SK-N-SH (cell line): ENCODE data around the gene CRYGD. TPM values are rescaled to one million over a fixed set of nuclear protein-coding genes. Genes with fewer than 3 reads are reported as not detected.

ENCODE experiments used
- CTCF ChIA-PET: fragments of 300-600, 350-600 bp; formaldehyde crosslinking; extraction: SDS; loops from one replicate; lab custom pipeline; 2021; lab: Yijun Ruan, JAX
- POLR2A ChIA-PET: fragments of 350-600 bp; sonication (Branson Sonifier 250); formaldehyde crosslinking; extraction: SDS; loops from one replicate; lab custom pipeline; 2020; ENCODE audit warnings: antibody characterized with exemption, inconsistent platforms; lab: Yijun Ruan, JAX
- DNase-seq: peaks from one replicate; pipeline ENCODE4 v3.0.0; 2012
- H2AFZ ChIP-seq: fragments of 200-600 bp; sonication (generic); 2 replicates; pipeline ENCODE4 v1.8.1; 2016; ENCODE audit warnings: antibody characterized with exemption, mild to moderate bottlenecking, low read depth
- H3F3A ChIP-seq: fragments of 200-600 bp; sonication (generic); replicated peaks from 2 replicates; pipeline ENCODE3; 2016; ENCODE audit warnings: antibody characterized with exemption, mild to moderate bottlenecking; ENCODE audit not compliant: insufficient read depth
- H3K27ac ChIP-seq, 2 experiments: fragments of 200-500 bp in 1 of 2; fragments of 200-600 bp in 1 of 2; sonication (Bioruptor generic) in 1 of 2; sonication (generic), shearing (Covaris generic) in 1 of 2; 2 replicates each; pipeline versions ENCODE4 v1.5.1 to v1.6.1; 2014 to 2016; ENCODE audit warnings: low read depth in 2 of 2, inconsistent platforms in 1 of 2, low read length in 1 of 2, mild to moderate bottlenecking in 1 of 2, mixed read lengths in 1 of 2
- H3K27me3 ChIP-seq: fragments of 200-600 bp; sonication (generic), shearing (Covaris generic); 2 replicates; pipeline ENCODE4 v1.6.1; 2016; ENCODE audit warnings: mixed run types; ENCODE audit not compliant: insufficient read depth
- H3K36me3 ChIP-seq, 2 experiments: fragments of 200-500 bp in 1 of 2; fragments of 200-600 bp in 1 of 2; sonication (Bioruptor generic) in 1 of 2; sonication (generic) in 1 of 2; replicated peaks in 1 of 2; 2 replicates each; pipeline versions ENCODE3 to v1.5.1; 2014 to 2016; ENCODE audit warnings: low read length in 1 of 2, mild to moderate bottlenecking in 1 of 2; ENCODE audit not compliant: insufficient read depth in 2 of 2, control insufficient read depth in 1 of 2
- H3K4me1 ChIP-seq, 2 experiments: fragments of 200-500 bp in 1 of 2; fragments of 200-600 bp in 1 of 2; sonication (Bioruptor generic) in 1 of 2; sonication (generic), shearing (Covaris generic) in 1 of 2; 2 replicates each; pipeline versions ENCODE4 v1.5.1 to v1.6.1; 2014 to 2016; ENCODE audit warnings: low read depth in 1 of 2, low read length in 1 of 2, mixed run types in 1 of 2; ENCODE audit not compliant: insufficient read depth in 2 of 2, control insufficient read depth in 1 of 2
- H3K4me2 ChIP-seq: fragments of 200-600 bp; sonication (generic), shearing (Covaris generic); 2 replicates; pipeline ENCODE4 v1.6.1; 2017; ENCODE audit warnings: mixed run types
- H3K4me3 ChIP-seq, 2 experiments: fragments of 200-500 bp in 1 of 2; fragments of 200-600 bp in 1 of 2; sonication (Bioruptor generic) in 1 of 2; sonication (generic), shearing (Covaris generic) in 1 of 2; 2 replicates each; pipeline versions ENCODE4 v1.5.1 to v1.8.1; 2014 to 2016; ENCODE audit warnings: low read depth in 2 of 2, inconsistent platforms in 1 of 2, low read length in 1 of 2, mild to moderate bottlenecking in 1 of 2, mixed read lengths in 1 of 2, moderate library complexity in 1 of 2
- H3K79me2 ChIP-seq: fragments of 200-600 bp; sonication (generic); 2 replicates; pipeline ENCODE4 v1.8.1; 2017; ENCODE audit warnings: mild to moderate bottlenecking; ENCODE audit not compliant: insufficient read depth
- H3K9ac ChIP-seq: fragments of 200-600 bp; sonication (generic); 2 replicates; pipeline ENCODE4 v1.6.1; 2017; ENCODE audit warnings: mixed run types
- H3K9me2 ChIP-seq: fragments of 200-600 bp; sonication (generic); 2 replicates; pipeline ENCODE4 v1.6.1; 2017; ENCODE audit warnings: mixed run types
- H3K9me3 ChIP-seq: fragments of 200-600 bp; sonication (generic); 2 replicates; pipeline ENCODE4 v1.6.1; 2017; ENCODE audit warnings: mixed run types, mild to moderate bottlenecking, moderate library complexity
- H4K20me1 ChIP-seq: fragments of 200-600 bp; sonication (generic); 2 replicates; pipeline ENCODE4 v1.6.1; 2017; ENCODE audit warnings: mild to moderate bottlenecking, mixed run types; ENCODE audit not compliant: insufficient read depth
- EP300 ChIP-seq, 2 experiments: IDR thresholded peaks; 2 replicates each; pipeline versions ENCODE4 v1.4.0 to v1.6.1; 2012; ENCODE audit warnings: borderline replicate concordance in 1 of 2, low read depth in 1 of 2, low read length in 1 of 2
- GABPA ChIP-seq: IDR thresholded peaks from 2 replicates; pipeline ENCODE4 v1.4.0; 2012; ENCODE audit warnings: low read depth, mild to moderate bottlenecking
- GATA2 ChIP-seq: sonication (generic); formaldehyde crosslinking; IDR thresholded peaks from 2 replicates; pipeline ENCODE4 v1.5.0; 2020; ENCODE audit warnings: mild to moderate bottlenecking, missing genetic modification reagents
- IRF3 ChIP-seq: fragments of 150-350 bp; IDR thresholded peaks from 2 replicates; pipeline ENCODE4 v1.6.1; 2016; ENCODE audit warnings: mild to moderate bottlenecking, low read depth, low read length
- JUND ChIP-seq: IDR thresholded peaks from 2 replicates; pipeline ENCODE4 v1.4.0; 2012
- NFIC ChIP-seq: IDR thresholded peaks from 2 replicates; pipeline ENCODE4 v1.4.0; 2012; ENCODE audit warnings: borderline replicate concordance
- NRF1 ChIP-seq: IDR thresholded peaks from 2 replicates; pipeline ENCODE4 v1.6.1; 2012; ENCODE audit warnings: low read depth, mild to moderate bottlenecking, low read length
- PBX3 ChIP-seq: IDR thresholded peaks from 2 replicates; pipeline ENCODE4; 2012
- POLR2AphosphoS5 ChIP-seq: IDR thresholded peaks from 2 replicates; pipeline ENCODE4 v1.6.1; 2012; ENCODE audit warnings: low read depth, low read length
- REST ChIP-seq: IDR thresholded peaks from 2 replicates; pipeline ENCODE4 v1.6.1; 2012; ENCODE audit warnings: mild to moderate bottlenecking, low read depth, low read length, moderate library complexity
- RFX5 ChIP-seq: IDR thresholded peaks from 2 replicates; pipeline ENCODE4 v1.6.1; 2012; ENCODE audit warnings: mild to moderate bottlenecking, improper control_type of control experiment, low read length
- SIN3A ChIP-seq: IDR thresholded peaks from 2 replicates; pipeline ENCODE4 v1.6.1; 2012; ENCODE audit warnings: low read depth, mild to moderate bottlenecking, low read length, moderate library complexity, borderline replicate concordance
- TCF12 ChIP-seq: IDR thresholded peaks from 2 replicates; pipeline ENCODE4 v1.4.0; 2012
- WGBS: methylation state at CpG from one replicate; pipeline ENCODE4 v1.1.6; 2017; ENCODE audit warnings: low lambda C conversion rate; 5-methylcytosine and 5-hydroxymethylcytosine counted together
- polyA plus RNA-seq, 3 experiments: library from polyadenylated mRNA; depleted of rRNA; stranded (reverse); fragments of >200 nt; gene quantifications; 2 replicates each; pipeline ENCODE4 v1.2.3, GENCODE V29; 2012
- TF ChIP-seq, protein P1 (sequence below): IDR thresholded peaks from 2 replicates; pipeline ENCODE4 v1.4.0; 2012; ENCODE audit warnings: low read depth, borderline replicate concordance
- TF ChIP-seq, protein P2 (sequence below): IDR thresholded peaks from 2 replicates; pipeline ENCODE4 v1.4.0; 2012; ENCODE audit warnings: low read depth
- TF ChIP-seq, protein P3 (sequence below): fragments of 200-600 bp; sonication (generic); IDR thresholded peaks from 2 replicates; pipeline ENCODE4 v1.6.1; 2017; ENCODE audit warnings: antibody characterized with exemption, mild to moderate bottlenecking, moderate library complexity

CRYGD gene
- polyA plus RNA-seq, 1 of the 3 experiments (the other 2 are of a cell fraction), result not detected

DNA sequence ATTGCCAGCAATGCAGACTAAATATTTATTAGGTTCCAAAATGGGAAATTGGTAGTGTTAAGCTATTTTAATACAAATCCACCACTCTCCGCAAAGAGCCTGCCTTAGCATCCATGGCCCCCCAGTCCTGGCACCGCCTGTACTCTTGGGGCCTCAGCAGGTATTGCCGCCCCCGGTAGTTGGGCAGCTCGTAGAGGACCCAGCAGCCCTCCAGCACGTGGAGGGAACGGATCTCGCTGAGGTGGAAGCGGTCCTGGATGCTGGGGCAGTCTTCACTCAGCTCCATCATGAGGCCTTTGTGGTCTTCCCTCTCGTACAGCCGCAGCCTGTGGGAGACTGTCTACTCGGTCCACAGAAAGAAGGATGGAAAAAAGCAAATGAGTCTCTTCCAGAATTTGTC, 3.8 kb upstream of the CRYGD start:
- Histone ChIP-seq H3K9me2 (no peaks in the 10 kb centered on the region), H3F3A (peaks cover 3% of the 10 kb centered on the region), H3K27ac (no peak overlapping the region), H3K4me2 (no peak overlapping the region), H3K4me1 (peaks cover 0 to 16% of the 10 kb centered on the region in 2 experiments; a peak in 2 of 4 replicates), H3K4me3 (no peak overlapping the region), H3K9ac (no peak overlapping the region), H3K36me3 (no peaks in the 10 kb centered on the region), H4K20me1 (no peaks in the 10 kb centered on the region), H3K27me3 (no peaks in the 10 kb centered on the region), H3K79me2 (no peaks in the 10 kb centered on the region), H2AFZ (no peak overlapping the region), H3K9me3 (no peaks in the 10 kb centered on the region)
- DNase-seq, result no peak
- POLR2A ChIA-PET, result no interaction called here
- WGBS, result 91% methylated on average over 12 of the region's 12 CpGs
- CTCF ChIA-PET, result interaction anchor here (0.7 to 0.8 kb wide), 2 partner anchors 22 to 126 kb away, joined by 3 read pairs; no protein-coding TSS in a partner anchor
- TF ChIP-seq REST (no peak), SIN3A (no peak), GATA2 (CRISPR knock-in tag) (no peak), JUND (no peak), NRF1 (no peak), GABPA (no peak), IRF3 (no peak), PBX3 (no peak), POLR2AphosphoS5 (no peak), TCF12 (no peak), RFX5 (no peak), EP300 (IDR thresholded peaks at IDR 0.05; ENCODE audit: borderline replicate concordance in 1 of 2, low read depth in 1 of 2, low read length in 1 of 2) (no peak), NFIC (no peak)
- TF ChIP-seq, protein P1, sequence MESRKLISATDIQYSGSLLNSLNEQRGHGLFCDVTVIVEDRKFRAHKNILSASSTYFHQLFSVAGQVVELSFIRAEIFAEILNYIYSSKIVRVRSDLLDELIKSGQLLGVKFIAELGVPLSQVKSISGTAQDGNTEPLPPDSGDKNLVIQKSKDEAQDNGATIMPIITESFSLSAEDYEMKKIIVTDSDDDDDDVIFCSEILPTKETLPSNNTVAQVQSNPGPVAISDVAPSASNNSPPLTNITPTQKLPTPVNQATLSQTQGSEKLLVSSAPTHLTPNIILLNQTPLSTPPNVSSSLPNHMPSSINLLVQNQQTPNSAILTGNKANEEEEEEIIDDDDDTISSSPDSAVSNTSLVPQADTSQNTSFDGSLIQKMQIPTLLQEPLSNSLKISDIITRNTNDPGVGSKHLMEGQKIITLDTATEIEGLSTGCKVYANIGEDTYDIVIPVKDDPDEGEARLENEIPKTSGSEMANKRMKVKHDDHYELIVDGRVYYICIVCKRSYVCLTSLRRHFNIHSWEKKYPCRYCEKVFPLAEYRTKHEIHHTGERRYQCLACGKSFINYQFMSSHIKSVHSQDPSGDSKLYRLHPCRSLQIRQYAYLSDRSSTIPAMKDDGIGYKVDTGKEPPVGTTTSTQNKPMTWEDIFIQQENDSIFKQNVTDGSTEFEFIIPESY, result no peak
- TF ChIP-seq, protein P2, sequence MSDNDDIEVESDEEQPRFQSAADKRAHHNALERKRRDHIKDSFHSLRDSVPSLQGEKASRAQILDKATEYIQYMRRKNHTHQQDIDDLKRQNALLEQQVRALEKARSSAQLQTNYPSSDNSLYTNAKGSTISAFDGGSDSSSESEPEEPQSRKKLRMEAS, result no peak
- TF ChIP-seq, protein P3, sequence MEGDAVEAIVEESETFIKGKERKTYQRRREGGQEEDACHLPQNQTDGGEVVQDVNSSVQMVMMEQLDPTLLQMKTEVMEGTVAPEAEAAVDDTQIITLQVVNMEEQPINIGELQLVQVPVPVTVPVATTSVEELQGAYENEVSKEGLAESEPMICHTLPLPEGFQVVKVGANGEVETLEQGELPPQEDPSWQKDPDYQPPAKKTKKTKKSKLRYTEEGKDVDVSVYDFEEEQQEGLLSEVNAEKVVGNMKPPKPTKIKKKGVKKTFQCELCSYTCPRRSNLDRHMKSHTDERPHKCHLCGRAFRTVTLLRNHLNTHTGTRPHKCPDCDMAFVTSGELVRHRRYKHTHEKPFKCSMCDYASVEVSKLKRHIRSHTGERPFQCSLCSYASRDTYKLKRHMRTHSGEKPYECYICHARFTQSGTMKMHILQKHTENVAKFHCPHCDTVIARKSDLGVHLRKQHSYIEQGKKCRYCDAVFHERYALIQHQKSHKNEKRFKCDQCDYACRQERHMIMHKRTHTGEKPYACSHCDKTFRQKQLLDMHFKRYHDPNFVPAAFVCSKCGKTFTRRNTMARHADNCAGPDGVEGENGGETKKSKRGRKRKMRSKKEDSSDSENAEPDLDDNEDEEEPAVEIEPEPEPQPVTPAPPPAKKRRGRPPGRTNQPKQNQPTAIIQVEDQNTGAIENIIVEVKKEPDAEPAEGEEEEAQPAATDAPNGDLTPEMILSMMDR, result no peak
